HepG2 (cell line): ENCODE measurements around the gene ADAMTSL3. TPM values are rescaled to one million over a fixed set of nuclear protein-coding genes. Genes with fewer than 3 reads are reported as not detected.

ENCODE experiments used
- ATAC-seq: fragments of 200-7000 bp; cut with Tn5 transposase; 3 replicates; pipeline ENCODE4 v1.9.1; 2020; ENCODE audit warnings: mild to moderate bottlenecking, moderate library complexity
- BruUV-seq: library from RNA; stranded (reverse); fragments of 400-500 nt; replicated peaks from 2 replicates; lab custom pipeline; 2021; lab: Mats Ljungman, UMichigan
- CTCF ChIA-PET: fragments of 300-600 bp; formaldehyde crosslinking; extraction: SDS; loops from one replicate; lab custom pipeline; 2021; ENCODE audit warnings: low total read pairs, inconsistent platforms, low intra/inter-chr PET ratio; lab: Yijun Ruan, JAX
- POLR2A ChIA-PET: fragments of 350-600 bp; sonication (Branson Sonifier 250); formaldehyde crosslinking; loops from one replicate; lab custom pipeline; 2020; ENCODE audit warnings: antibody characterized with exemption, inconsistent platforms; lab: Yijun Ruan, JAX
- DNase-seq: peaks from one replicate; pipeline ENCODE4 v3.0.0-alpha.2; 2015; ENCODE audit warnings: low spot score
- FAIRE-seq: peaks from 3 replicates; lab custom pipeline; 2011; peaks lifted over from hg19 to GRCh38; lab: Jason Lieb, UNC
- H2AFZ ChIP-seq: one replicate; pipeline ENCODE4 v1.6.1; 2011; ENCODE audit warnings: low read length, inconsistent platforms
- H3K27ac ChIP-seq: fragments of 300-600 bp; 3 replicates; pipeline ENCODE4 v1.8.0; 2011; ENCODE audit warnings: mixed run types, mild to moderate bottlenecking, mixed read lengths, low read length, inconsistent platforms; ENCODE audit not compliant: insufficient read depth; ENCODE audit errors: extremely low read length
- H3K27me3 ChIP-seq, 2 experiments: fragments of 200-600 bp in 1 of 2; 2 replicates in 1 of 2; 3 replicates in 1 of 2; pipeline versions ENCODE4 v1.6.0 to v1.8.0; 2011; ENCODE audit warnings: low read length in 2 of 2, mild to moderate bottlenecking in 2 of 2, moderate library complexity in 2 of 2, inconsistent platforms in 1 of 2; ENCODE audit not compliant: insufficient read depth in 2 of 2, control insufficient read depth in 1 of 2
- H3K36me3 ChIP-seq, 2 experiments: fragments of 200-600 bp in 1 of 2; replicated peaks in 1 of 2; 2 replicates in 1 of 2; 3 replicates in 1 of 2; pipeline versions ENCODE4 v1.5.1 to v1.8.0; 2011; ENCODE audit warnings: low read length in 2 of 2, inconsistent platforms in 1 of 2; ENCODE audit not compliant: insufficient read depth in 2 of 2, control insufficient read depth in 1 of 2
- H3K4me1 ChIP-seq: 2 replicates; pipeline ENCODE4 v1.5.1; 2012; ENCODE audit warnings: low read length, inconsistent platforms; ENCODE audit not compliant: insufficient read depth
- H3K4me2 ChIP-seq: 2 replicates; pipeline ENCODE4 v1.6.0; 2011; ENCODE audit warnings: low read depth, low read length, inconsistent platforms
- H3K4me3 ChIP-seq, 3 experiments: fragments of 200-600 bp in 1 of 3; sonication (generic), shearing (Covaris generic) in 1 of 3; replicated peaks in 1 of 3; 2 replicates each; pipeline ENCODE4 v1.5.1; 2011 to 2016; ENCODE audit warnings: low read length in 3 of 3, inconsistent platforms in 2 of 3, low read depth in 2 of 3, mild to moderate bottlenecking in 2 of 3, control low read depth in 1 of 3, mixed read lengths in 1 of 3; ENCODE audit not compliant: insufficient read depth in 1 of 3
- H3K79me2 ChIP-seq: one replicate; pipeline ENCODE4 v1.6.1; 2011; ENCODE audit warnings: low read length, inconsistent platforms; ENCODE audit not compliant: insufficient read depth
- H3K9ac ChIP-seq: 2 replicates; pipeline ENCODE4 v1.6.0; 2011; ENCODE audit warnings: mild to moderate bottlenecking, low read depth, low read length, inconsistent platforms; ENCODE audit not compliant: insufficient read depth
- H3K9me3 ChIP-seq: 2 replicates; pipeline ENCODE4 v1.5.1; 2012; ENCODE audit warnings: mild to moderate bottlenecking, low read length
- H4K20me1 ChIP-seq: 2 replicates; pipeline ENCODE4 v1.6.0; 2011; ENCODE audit warnings: inconsistent platforms, mild to moderate bottlenecking, low read length, moderate library complexity; ENCODE audit not compliant: insufficient read depth
- ATF4 ChIP-seq, 2 experiments: fragments of 450-650 bp in 1 of 2; sonication (generic) in 1 of 2; formaldehyde crosslinking; IDR thresholded peaks; 2 replicates each; pipeline versions ENCODE4 v1.5.0 to v1.8.0; 2020 to 2022; ENCODE audit warnings: mild to moderate bottlenecking in 1 of 2, missing genetic modification reagents in 1 of 2
- CTCF ChIP-seq: sonication (generic); formaldehyde crosslinking; IDR thresholded peaks from 2 replicates; pipeline ENCODE4 v1.5.0; 2020; ENCODE audit warnings: mild to moderate bottlenecking, missing genetic modification reagents, moderate library complexity
- JARID2 ChIP-seq: sonication (generic); formaldehyde crosslinking; IDR thresholded peaks from 2 replicates; pipeline ENCODE4 v1.8.1; 2023; ENCODE audit warnings: missing genetic modification reagents, inconsistent platforms; ENCODE audit not compliant: insufficient replicate concordance
- KDM3A ChIP-seq: IDR thresholded peaks from 2 replicates; pipeline ENCODE4 v1.6.1; 2018; ENCODE audit warnings: low read depth, missing compliant biosample characterization
- NBN ChIP-seq: fragments of 450-650 bp; conservative IDR thresholded peaks from 2 replicates; pipeline ENCODE4 v1.6.1; 2017
- NPAS2 ChIP-seq: sonication (generic); formaldehyde crosslinking; IDR thresholded peaks from 2 replicates; pipeline ENCODE4 v1.8.0; 2022; ENCODE audit warnings: mild to moderate bottlenecking, missing genetic modification reagents, borderline replicate concordance
- NR1H2 ChIP-seq: sonication (generic); formaldehyde crosslinking; IDR thresholded peaks from 2 replicates; pipeline ENCODE4 v1.8.1; 2022; ENCODE audit warnings: low read depth, missing genetic modification reagents, borderline replicate concordance
- RBAK ChIP-seq: sonication (generic); formaldehyde crosslinking; IDR thresholded peaks from 2 replicates; pipeline ENCODE4 v1.5.1; 2020; ENCODE audit warnings: mild to moderate bottlenecking, missing genetic modification reagents
- SALL2 ChIP-seq: sonication (generic); formaldehyde crosslinking; IDR thresholded peaks from 2 replicates; pipeline ENCODE4 v1.8.1; 2023; ENCODE audit warnings: mild to moderate bottlenecking, missing genetic modification reagents, inconsistent platforms
- SUZ12 ChIP-seq: fragments of 150-350 bp; IDR thresholded peaks from 2 replicates; pipeline ENCODE4 v1.6.1; 2014; ENCODE audit warnings: low read depth, low read length
- ZNF101 ChIP-seq: sonication (generic); formaldehyde crosslinking; IDR thresholded peaks from 2 replicates; pipeline ENCODE4 v1.4.0; 2020; ENCODE audit warnings: mild to moderate bottlenecking, low read depth, missing genetic modification reagents, borderline replicate concordance
- WGBS: methylation state at CpG from one replicate; pipeline ENCODE4 v1.1.6; 2017; ENCODE audit warnings: low lambda C conversion rate; 5-methylcytosine and 5-hydroxymethylcytosine counted together
- in situ Hi-C: cut with HindIII; loops from 2 replicates; pipeline ENCODE4 v1.10.0; 2017; ENCODE audit warnings: low pct_unique_long_range_greater_than_20kb; ENCODE audit not compliant: extremely low pct_ligation_motif_present
- intact Hi-C: fragments of 100-400 bp; cut with micrococcal nuclease; formaldehyde crosslinking; loops from one replicate; pipeline ENCODE4 v1.10.0; 2022; ENCODE audit not compliant: unreplicated experiment
- polyA plus RNA-seq, 8 experiments: library from polyadenylated mRNA; depleted of rRNA in 3 of 8; stranded (reverse) in 7 of 8; unstranded in 1 of 8; fragments of >200 nt; fragmentation: Illumina TruSeq in 4 of 8; extraction: Trizol in 4 of 8; gene quantifications; 2 replicates each; pipeline versions ENCODE4 v1.2.1 to v1.2.3, GENCODE V29; 2011 to 2016; ENCODE audit warnings: low read depth in 4 of 8, missing spikeins in 1 of 8, mixed read lengths in 1 of 8; ENCODE audit not compliant: insufficient read depth in 1 of 8
- total RNA-seq, 5 experiments: library from RNA; depleted of rRNA; stranded (reverse); fragments of >200 nt; fragmentation: Illumina TruSeq; extraction: Trizol; gene quantifications; 2 replicates each; pipeline ENCODE4 v1.2.3, GENCODE V29; 2016; ENCODE audit warnings: low read depth in 1 of 5

ADAMTSL3 gene
- total and polyA plus RNA-seq, 2 of the 13 experiments (the other 11 are each of a cell fraction or from before 2014, with no cell fraction given), result 0.04 to 0.09 TPM

GRCh38 chr15:83982748-83983147, 328.8 kb downstream of the ADAMTSL3 start:
- no peak overlapping the region for H3K9ac ChIP-seq
- in situ Hi-C loops (no loop called here), intact Hi-C loops (no loop called here)
- H4K20me1 ChIP-seq, result no peaks in the 10 kb centered on the region
- POLR2A ChIA-PET, result no interaction called here
- ATAC-seq (no peak), FAIRE-seq (no peak), DNase-seq (no peak)
- no peaks in the 10 kb centered on the region for H3K79me2 ChIP-seq
- no peak overlapping the region for H3K27ac ChIP-seq
- H2AFZ ChIP-seq, result no peak overlapping the region
- no peaks in the 10 kb centered on the region; a peak in 1 of 5 replicates for H3K27me3 ChIP-seq
- 29% methylated on average over 1 of the region's 6 CpGs for WGBS
- H3K4me3 ChIP-seq, result no peak overlapping the region
- H3K4me2 ChIP-seq, result no peak overlapping the region
- no TSS peak for BruUV-seq
- TF ChIP-seq NPAS2 (CRISPR knock-in tag), result no peak
- TF ChIP-seq CTCF (CRISPR knock-in tag), result no peak
- TF ChIP-seq NBN, result no peak
- TF ChIP-seq ZNF101, result no peak
- no peak for TF ChIP-seq RBAK
- TF ChIP-seq NR1H2, result no peak
- TF ChIP-seq SUZ12, result no peak
- TF ChIP-seq JARID2 (CRISPR knock-in tag), result no peak
- no peak for TF ChIP-seq ATF4 (CRISPR knock-in tag; IDR thresholded peaks at IDR 0.05)
- no peak for TF ChIP-seq KDM3A (CRISPR knock-in tag)
- TF ChIP-seq SALL2 (CRISPR knock-in tag), result no peak
- no peaks in the 10 kb centered on the region for H3K36me3 ChIP-seq
- no peaks in the 10 kb centered on the region for H3K4me1 ChIP-seq
- CTCF ChIA-PET, result no interaction called here
- peaks cover 2% of the 10 kb centered on the region; the same call in 1 of the 2 replicates for H3K9me3 ChIP-seq
